HUES6 (cell line): ENCODE data around the gene SCTR.

ENCODE experiments used
- H3K27ac ChIP-seq: 2 replicates; pipeline ENCODE4 v1.7.0; 2013; ENCODE audit warnings: low read depth, mild to moderate bottlenecking, low read length, inconsistent platforms
- H3K27me3 ChIP-seq: 2 replicates; pipeline ENCODE4 v1.6.1; 2013; ENCODE audit warnings: low read length; ENCODE audit not compliant: control insufficient read depth, insufficient read depth
- H3K36me3 ChIP-seq: 2 replicates; pipeline ENCODE4 v1.6.1; 2013; ENCODE audit warnings: low read length; ENCODE audit not compliant: control insufficient read depth, insufficient read depth
- H3K4me1 ChIP-seq: 2 replicates; pipeline ENCODE4 v1.6.1; 2013; ENCODE audit warnings: low read length; ENCODE audit not compliant: control insufficient read depth, insufficient read depth
- H3K4me3 ChIP-seq: 2 replicates; pipeline ENCODE4 v1.5.1; 2013; ENCODE audit warnings: low read depth, low read length
- H3K9ac ChIP-seq: one replicate; pipeline ENCODE4 v1.6.1; 2013; ENCODE audit warnings: mild to moderate bottlenecking, low read length
- H3K9me3 ChIP-seq: 2 replicates; pipeline ENCODE4 v1.6.1; 2013; ENCODE audit warnings: low read depth, low read length; ENCODE audit not compliant: control insufficient read depth, insufficient read depth

Gene SCTR

DNA sequence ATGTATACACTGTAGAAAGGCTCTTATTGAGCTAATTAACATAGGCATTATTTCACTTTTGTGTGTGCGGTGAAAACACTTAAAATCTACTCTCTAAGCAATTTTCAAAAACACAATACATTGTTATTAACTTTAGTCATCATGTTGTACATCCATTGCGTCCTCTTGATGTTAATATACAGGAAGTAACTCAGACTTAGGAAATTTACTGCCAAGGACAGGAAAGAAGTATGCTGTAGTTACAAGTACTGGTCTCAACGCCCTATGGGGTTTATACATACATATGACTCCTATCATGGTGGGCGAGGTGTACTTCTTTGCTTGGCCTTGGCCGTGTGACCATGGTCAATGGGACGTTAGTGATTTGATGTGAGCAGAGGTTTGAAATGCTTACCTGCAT, 15.5 kb downstream of the SCTR start:
- Histone ChIP-seq H3K9me3 (no peaks in the 10 kb centered on the region), H3K4me3 (no peak overlapping the region), H3K27ac (no peak overlapping the region), H3K36me3 (no peaks in the 10 kb centered on the region), H3K9ac (no peak overlapping the region), H3K27me3 (no peaks in the 10 kb centered on the region; the same call in 1 of the 2 replicates), H3K4me1 (no peaks in the 10 kb centered on the region)

DNA sequence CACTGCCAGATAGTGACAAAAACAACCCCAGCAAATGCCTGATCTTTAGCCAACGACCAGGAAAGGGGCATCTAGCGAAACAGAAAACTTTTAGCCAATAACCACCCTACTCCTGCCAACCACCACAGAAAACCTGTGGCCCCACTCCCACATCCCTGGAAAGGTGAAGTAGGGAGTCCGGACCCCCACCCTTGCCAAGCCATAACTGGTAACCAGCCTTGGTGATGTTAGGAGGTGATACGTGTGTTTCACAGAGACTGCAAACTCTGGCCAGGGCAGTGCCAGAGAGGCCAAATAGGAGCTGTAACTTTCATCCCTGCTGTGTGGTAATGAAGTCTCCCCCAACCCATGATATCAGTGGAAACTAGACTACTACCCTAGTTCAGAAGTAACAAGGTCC, 27.6 kb downstream of the SCTR start:
- H3K27me3 ChIP-seq: no peaks in the 10 kb centered on the region
- H3K4me3 ChIP-seq: no peak overlapping the region
- H3K36me3 ChIP-seq: no peaks in the 10 kb centered on the region
- no peak overlapping the region for H3K27ac ChIP-seq
- peaks cover 10% of the 10 kb centered on the region for H3K9me3 ChIP-seq
- no peak overlapping the region for H3K9ac ChIP-seq
- H3K4me1 ChIP-seq: peaks cover 8% of the 10 kb centered on the region

DNA sequence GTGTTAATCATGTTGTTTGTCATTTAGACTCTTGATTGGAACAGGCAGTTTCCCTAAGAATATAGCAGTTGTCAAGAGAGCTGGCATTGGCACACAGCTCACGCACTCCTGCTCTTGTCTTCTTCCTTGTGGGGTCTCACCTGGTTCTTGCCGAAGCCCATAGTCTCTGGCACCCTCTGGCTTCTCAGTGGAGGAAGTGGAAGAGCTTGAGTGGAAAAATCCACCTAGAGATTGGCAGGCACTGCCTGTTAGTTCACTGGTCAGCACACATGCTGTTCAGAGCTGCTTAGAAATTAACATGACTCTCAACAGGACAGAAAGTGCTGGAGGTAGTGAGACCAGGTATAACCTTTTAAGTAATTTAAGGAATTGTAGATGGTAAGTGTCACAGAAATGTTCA, 28.3 kb downstream of the SCTR start:
- Histone ChIP-seq H3K9me3 (peaks cover 10% of the 10 kb centered on the region), H3K27me3 (no peaks in the 10 kb centered on the region), H3K4me3 (no peak overlapping the region), H3K4me1 (peaks cover 10% of the 10 kb centered on the region), H3K36me3 (no peaks in the 10 kb centered on the region), H3K9ac (no peak overlapping the region), H3K27ac (no peak overlapping the region)

DNA sequence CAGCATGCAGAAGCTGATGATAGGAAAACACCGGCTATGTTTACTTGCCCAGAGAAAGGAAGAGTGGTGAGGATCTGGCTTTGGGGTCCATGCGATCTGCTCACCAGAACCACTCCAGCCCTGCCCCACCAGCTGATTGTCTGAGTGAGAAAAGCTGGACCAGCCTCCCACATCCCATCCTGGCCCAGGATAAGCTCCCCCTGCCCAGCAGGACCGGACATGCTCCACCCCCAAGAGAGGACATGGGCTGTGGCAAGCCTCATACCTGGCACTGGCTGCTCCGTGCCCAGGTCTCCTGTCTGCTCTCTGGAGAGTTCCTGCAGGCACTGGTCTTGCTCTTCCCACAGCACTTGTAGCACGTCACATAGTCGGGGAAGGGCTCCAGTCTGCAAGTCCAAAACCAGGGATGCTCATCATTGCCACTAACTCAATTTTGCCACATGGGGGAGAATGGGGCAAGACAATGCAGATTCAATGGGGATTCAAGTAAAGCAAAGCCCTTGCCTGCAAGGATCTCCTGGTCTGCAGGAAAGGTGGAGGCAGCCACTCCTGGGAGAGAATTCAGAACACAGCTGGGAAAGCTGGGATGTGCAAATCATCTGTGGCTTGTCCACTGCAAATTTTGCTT, 30.0 kb downstream of the SCTR start:
- H3K4me3 ChIP-seq: no peak overlapping the region
- no peaks in the 10 kb centered on the region for H3K27me3 ChIP-seq
- no peaks in the 10 kb centered on the region for H3K9me3 ChIP-seq
- no peaks in the 10 kb centered on the region for H3K36me3 ChIP-seq
- H3K4me1 ChIP-seq: peaks cover 13% of the 10 kb centered on the region
- H3K27ac ChIP-seq: no peak overlapping the region
- no peak overlapping the region for H3K9ac ChIP-seq

DNA sequence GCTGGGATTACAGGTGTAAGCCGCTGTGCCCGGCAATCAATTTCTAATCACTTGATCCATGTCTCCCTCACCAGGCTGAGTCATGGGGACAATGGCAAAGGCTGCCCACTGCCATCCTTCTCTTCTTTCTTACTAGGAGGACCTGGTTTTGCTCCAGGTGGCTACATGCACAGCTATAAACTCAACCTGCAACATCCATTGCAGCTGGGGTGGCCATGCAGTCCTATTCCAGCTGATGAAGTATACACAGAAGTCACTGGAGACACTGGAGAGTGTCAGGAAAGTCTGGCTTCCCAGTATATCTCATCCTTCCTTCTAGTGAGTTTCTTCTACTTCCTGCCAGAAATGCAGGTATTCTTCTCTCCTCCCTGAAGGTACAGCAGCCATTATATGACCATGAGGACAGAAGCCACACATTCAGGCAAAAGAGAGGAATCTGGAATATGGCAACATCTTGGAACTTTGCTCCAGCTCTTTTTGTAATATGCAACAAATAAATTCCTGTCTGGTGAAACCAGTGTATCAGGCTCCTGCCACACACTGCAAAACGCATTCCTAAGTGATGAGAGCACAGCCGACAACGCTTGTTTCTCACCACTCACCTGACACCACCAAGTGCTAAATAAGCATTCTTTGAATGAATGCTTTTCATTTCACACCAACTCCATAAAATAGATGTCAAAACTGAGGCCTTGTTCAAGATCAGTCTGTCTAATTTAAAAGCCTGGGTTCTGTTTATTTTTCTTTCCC, 32.3 kb downstream of the SCTR start:
- Histone ChIP-seq H3K36me3 (no peaks in the 10 kb centered on the region), H3K4me1 (peaks cover 21% of the 10 kb centered on the region), H3K27me3 (no peaks in the 10 kb centered on the region), H3K27ac (peak overlapping the region; percentile 53; the same call in 1 of the 2 replicates), H3K4me3 (no peak overlapping the region), H3K9me3 (no peaks in the 10 kb centered on the region), H3K9ac (peak overlapping the region; percentile 52)

DNA sequence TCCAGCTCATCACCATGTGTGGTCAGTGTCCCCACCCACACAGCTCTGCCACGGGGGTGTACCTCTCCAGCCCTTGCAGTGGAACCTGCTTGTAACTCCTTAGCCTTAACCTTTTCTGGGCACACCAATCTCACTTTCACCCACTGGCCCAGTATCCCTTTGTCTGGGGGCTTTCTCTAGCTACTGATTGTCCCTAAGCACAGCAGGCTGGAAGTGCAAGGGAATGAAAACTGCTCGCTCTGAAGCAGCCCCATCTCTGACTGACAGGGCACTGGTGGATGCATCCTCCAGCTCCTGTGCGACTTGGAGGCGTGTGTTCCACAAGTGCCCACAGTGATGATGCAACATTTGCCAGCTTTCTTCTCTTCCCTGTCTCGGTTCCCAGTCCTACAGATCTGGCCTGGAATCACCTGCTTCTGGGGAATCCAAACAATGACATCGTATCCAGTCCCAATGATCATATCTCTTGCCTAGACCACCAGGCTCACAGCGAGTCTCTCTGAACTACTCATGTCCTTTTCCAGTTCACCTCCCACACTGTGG, 33.6 kb downstream of the SCTR start:
- Histone ChIP-seq H3K9ac (no peak overlapping the region), H3K4me3 (no peak overlapping the region), H3K27me3 (no peaks in the 10 kb centered on the region), H3K36me3 (no peaks in the 10 kb centered on the region), H3K4me1 (peaks cover 21% of the 10 kb centered on the region), H3K27ac (no peak overlapping the region), H3K9me3 (no peaks in the 10 kb centered on the region)

DNA sequence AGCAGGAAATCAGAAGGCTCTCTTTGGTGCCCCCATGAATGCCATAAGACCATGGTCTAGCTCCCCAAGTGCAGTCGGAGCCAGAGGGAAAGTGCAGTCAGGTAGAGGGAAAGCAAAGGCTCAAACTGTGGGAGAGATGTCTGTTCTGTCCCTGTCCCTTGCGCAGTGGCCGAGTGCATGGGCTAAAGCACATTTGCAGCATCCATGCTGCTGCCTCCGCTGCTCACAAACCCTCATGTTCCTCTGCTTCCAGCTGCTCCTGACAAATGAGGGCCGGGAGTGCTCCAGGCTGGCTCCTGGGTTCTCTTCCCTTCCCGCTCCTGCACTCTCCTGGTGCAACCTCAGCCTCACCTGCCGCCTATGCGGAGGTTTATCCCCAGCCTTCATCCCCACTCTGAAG, 34.2 kb downstream of the SCTR start:
- peaks cover 21% of the 10 kb centered on the region for H3K4me1 ChIP-seq
- H3K4me3 ChIP-seq: no peak overlapping the region
- H3K9ac ChIP-seq: no peak overlapping the region
- H3K36me3 ChIP-seq: no peaks in the 10 kb centered on the region
- no peaks in the 10 kb centered on the region for H3K27me3 ChIP-seq
- no peak overlapping the region for H3K27ac ChIP-seq
- no peaks in the 10 kb centered on the region for H3K9me3 ChIP-seq

DNA sequence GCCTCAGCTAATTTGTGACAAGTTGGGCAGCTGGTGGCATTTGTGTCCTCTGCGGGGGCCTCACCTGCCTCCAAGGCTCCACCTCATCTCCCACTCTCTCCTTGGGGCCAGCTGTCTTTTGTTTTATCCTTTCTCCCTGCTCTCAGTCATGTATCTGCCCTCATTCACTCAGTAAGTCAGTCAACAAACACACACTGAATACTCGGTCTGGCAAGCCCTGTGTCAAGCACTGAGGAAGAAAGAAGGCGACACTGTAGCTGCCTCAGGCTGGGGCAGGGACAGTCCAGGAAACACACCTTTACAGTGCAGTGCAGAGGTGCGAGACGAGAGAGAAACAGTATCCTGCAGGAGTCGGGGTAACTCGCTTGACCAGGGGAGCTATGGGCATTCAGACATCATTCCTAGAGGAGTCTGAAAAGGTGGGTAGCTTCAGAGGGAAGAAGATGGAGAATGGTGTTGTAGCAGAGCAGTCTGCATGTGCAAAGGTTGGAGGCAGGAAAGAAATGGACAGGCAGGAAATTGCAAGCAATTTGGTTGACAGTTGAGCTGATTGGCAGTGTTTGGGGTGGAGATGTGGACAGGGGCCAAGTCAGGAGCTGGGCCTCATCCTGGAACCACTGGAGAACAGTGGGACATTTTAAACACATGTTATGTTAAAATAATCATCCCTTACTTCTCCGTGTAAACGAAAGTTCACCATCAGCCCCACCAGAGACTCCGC, 34.9 kb downstream of the SCTR start:
- no peak overlapping the region for H3K4me3 ChIP-seq
- H3K9ac ChIP-seq: no peak overlapping the region
- H3K27me3 ChIP-seq: no peaks in the 10 kb centered on the region
- no peaks in the 10 kb centered on the region for H3K36me3 ChIP-seq
- no peaks in the 10 kb centered on the region for H3K9me3 ChIP-seq
- peaks cover 21% of the 10 kb centered on the region for H3K4me1 ChIP-seq
- no peak overlapping the region for H3K27ac ChIP-seq

DNA sequence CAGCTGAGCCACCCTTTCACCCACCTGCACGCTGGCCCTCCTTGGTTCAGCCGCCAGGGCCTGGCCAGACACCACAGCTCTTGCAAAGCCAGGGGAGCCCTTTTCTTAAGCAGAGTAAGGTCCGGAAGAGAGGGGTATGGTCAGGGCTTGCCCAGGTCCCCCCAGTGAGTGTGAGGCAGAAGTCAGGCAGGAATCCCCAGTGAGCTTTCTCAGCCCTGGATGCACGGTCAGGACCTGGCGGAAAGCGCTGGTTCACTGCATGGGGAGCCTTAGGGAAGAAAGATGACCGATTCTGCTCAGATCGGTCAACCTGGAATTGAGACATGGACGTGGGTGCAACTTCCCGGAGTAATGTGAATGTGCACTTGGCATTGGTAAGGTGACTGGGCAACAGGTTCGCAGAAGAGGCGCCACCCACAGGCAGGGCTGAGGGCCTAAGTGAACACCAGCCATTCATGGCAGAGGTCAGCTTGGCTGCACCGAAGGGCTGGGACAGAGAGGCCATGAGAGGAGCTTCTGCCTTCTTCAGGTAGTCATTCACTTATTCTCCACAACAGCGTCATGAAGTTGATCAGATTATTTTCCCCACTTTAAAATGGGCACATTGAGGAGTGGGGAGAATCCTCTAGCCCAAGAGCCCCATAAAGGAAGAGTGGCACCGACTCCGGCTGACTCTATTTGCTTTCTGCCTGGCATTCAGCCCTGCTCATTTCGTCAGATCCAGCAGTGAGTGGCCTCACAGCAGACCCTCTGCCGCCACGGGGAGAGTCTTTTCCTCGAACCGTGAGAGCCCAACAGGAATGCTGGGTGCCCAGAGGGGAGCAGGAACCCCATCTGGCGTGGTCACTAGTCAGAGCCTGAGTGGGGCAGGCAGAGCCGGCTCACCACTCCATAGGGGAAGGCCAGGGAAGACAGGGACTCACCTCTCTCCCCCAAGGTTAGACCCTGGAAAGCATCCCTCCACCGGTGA, 35.8 kb downstream of the SCTR start:
- Histone ChIP-seq H3K4me3 (no peak overlapping the region), H3K27me3 (no peaks in the 10 kb centered on the region)

DNA sequence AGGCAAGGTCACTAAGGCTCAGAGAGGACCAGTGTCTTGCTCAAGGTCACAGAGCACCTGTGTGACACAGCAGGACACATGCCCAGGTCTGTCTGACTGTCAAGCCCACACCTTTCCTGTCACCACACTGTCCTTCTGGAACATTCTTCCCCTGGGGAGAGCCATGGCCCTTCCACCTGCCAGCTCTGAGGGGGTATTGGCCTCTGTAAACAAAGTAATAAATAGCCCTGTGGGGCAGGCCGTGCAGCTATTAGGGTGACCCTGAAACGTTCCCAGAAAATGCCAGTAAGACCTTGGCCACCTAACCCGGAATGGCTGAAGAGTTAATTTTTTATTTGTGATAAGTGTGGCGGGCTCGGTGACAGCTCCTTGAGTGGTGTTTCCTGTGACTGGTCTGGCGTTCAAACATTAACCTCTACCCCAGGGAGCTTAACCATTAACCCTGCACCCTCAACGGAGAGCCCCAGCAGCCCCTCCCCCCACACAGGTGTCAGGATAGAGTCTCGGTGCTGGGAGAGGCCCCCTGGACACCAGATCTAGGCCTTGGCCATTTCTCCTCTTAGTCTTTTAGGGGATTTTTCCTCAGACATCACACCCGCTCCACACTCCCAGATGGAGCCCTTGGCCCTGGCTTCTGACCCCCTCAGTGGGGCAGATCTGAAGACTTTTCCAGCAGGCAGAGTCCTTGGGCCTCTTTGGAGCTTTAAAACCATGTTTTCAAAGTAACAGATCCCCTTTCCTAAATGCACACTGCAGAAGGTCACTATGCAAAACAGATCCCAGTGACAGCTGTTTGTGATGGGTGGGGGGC, 36.6 kb downstream of the SCTR start:
- no peak overlapping the region for H3K27ac ChIP-seq
- no peak overlapping the region for H3K9ac ChIP-seq
- no peaks in the 10 kb centered on the region for H3K9me3 ChIP-seq
- no peaks in the 10 kb centered on the region for H3K27me3 ChIP-seq
- H3K36me3 ChIP-seq: no peaks in the 10 kb centered on the region
- H3K4me1 ChIP-seq: peaks cover 26% of the 10 kb centered on the region
- no peak overlapping the region for H3K4me3 ChIP-seq

More for the DNA sequence above, 35.8 kb downstream of the SCTR start:
- H3K9ac ChIP-seq: no peak overlapping the region
- no peak overlapping the region for H3K27ac ChIP-seq
- H3K4me1 ChIP-seq: peaks cover 21% of the 10 kb centered on the region
- H3K9me3 ChIP-seq: no peaks in the 10 kb centered on the region
- no peaks in the 10 kb centered on the region for H3K36me3 ChIP-seq
